ENCODE measurements around the gene TFRC. TPM values are rescaled to one million over a fixed set of nuclear protein-coding genes. Genes with fewer than 3 reads are reported as not detected.
"Not testable (repeated sequence)": the region's sequence is repeated elsewhere in the genome, so short reads cannot be mapped to it uniquely, and the experiment has no call there.

Gene TFRC
- 268 and 281 TPM in 2 replicates for total RNA-seq

GRCh38 chr3:196081834-196082618 lies at the start of gene TFRC:
TSS of gene TFRC (minus strand) at chr3:196082090. CDS start at chr3:196077099, 4,991 bp downstream.
- peak; percentile 41 for DNase-seq (ENCODE audit: low read depth, low spot score)

- DNase-seq (ENCODE audit: low read depth, low spot score): no peak
Measured at GRCh38 chr3:196128172-196128843, 46.4 kb upstream of the TFRC start.

- DNase-seq (ENCODE audit: low read depth, low spot score): no peak
Measured at GRCh38 chr3:196127308-196128040, 45.6 kb upstream of the TFRC start.

- no peak for DNase-seq (ENCODE audit: low read depth, low spot score)
Measured at GRCh38 chr3:196124608-196125007, 42.7 kb upstream of the TFRC start.

GRCh38 chr3:196122688-196123046 lies 40.8 kb upstream of the TFRC start:
- DNase-seq (ENCODE audit: low read depth, low spot score): no peak

GRCh38 chr3:196122021-196122687 lies 40.3 kb upstream of the TFRC start:
- no peak for DNase-seq (ENCODE audit: low read depth, low spot score)

GRCh38 chr3:196121066-196121465 lies 39.2 kb upstream of the TFRC start:
- no peak for DNase-seq (ENCODE audit: low read depth, low spot score)

GRCh38 chr3:196120291-196120951 lies 38.5 kb upstream of the TFRC start:
- DNase-seq (ENCODE audit: low read depth, low spot score): no peak

- no peak for DNase-seq (ENCODE audit: low read depth, low spot score)
Measured at GRCh38 chr3:196117809-196118208, 35.9 kb upstream of the TFRC start.

GRCh38 chr3:196115678-196116083 lies 33.8 kb upstream of the TFRC start:
- DNase-seq (ENCODE audit: low read depth, low spot score): no peak

GRCh38 chr3:196111939-196112386 lies 30.1 kb upstream of the TFRC start:
- DNase-seq (ENCODE audit: low read depth, low spot score): no peak

GRCh38 chr3:196108075-196108743 lies 26.3 kb upstream of the TFRC start:
- no peak for DNase-seq (ENCODE audit: low read depth, low spot score)

- not testable (repeated sequence) for DNase-seq (ENCODE audit: low read depth, low spot score)
Measured at GRCh38 chr3:196104707-196105106, 22.8 kb upstream of the TFRC start.

- not testable (repeated sequence) for DNase-seq (ENCODE audit: low read depth, low spot score)
Measured at GRCh38 chr3:196098365-196098980, 16.6 kb upstream of the TFRC start.

GRCh38 chr3:196097373-196098154 lies 15.7 kb upstream of the TFRC start:
- DNase-seq (ENCODE audit: low read depth, low spot score): no peak

GRCh38 chr3:196096382-196096953 lies 14.6 kb upstream of the TFRC start:
- no peak for DNase-seq (ENCODE audit: low read depth, low spot score)

- DNase-seq (ENCODE audit: low read depth, low spot score): no peak
Measured at GRCh38 chr3:196093317-196094111, 11.6 kb upstream of the TFRC start.

- no peak for DNase-seq (ENCODE audit: low read depth, low spot score)
Measured at GRCh38 chr3:196087906-196088305, 6.0 kb upstream of the TFRC start.
